Articular chondrocyte of knee joint (primary cell): ENCODE results near the gene ATP7B. TPM values are rescaled to one million over a fixed set of nuclear protein-coding genes. Genes with fewer than 3 reads are reported as not detected.

ENCODE experiments used
- total RNA-seq: library from RNA; depleted of rRNA; stranded (reverse); fragments of >200 nt; gene quantifications from 2 replicates; pipeline ENCODE4 v1.2.3, GENCODE V29; 2012

ATP7B gene
- 1.8 and 1.9 TPM in 2 replicates for total RNA-seq

GRCh38 chr13:52010890-52011631, at the start of gene ATP7B:
Gene ATP7B, minus strand, starts transcription at chr13:52011450. Its CDS starts 113 bp downstream, at chr13:52011337.

GRCh38 chr13:52024481-52024880, 13.2 kb upstream of the ATP7B start, which contains the start of gene UTP14C:
Gene UTP14C, plus strand, starts transcription at chr13:52024691. Its CDS starts 4,114 bp downstream, at chr13:52028805.

GRCh38 chr13:52011632-52012511, 622 bp upstream of the ATP7B start, which contains the start of gene ALG11:
Gene ALG11, plus strand, starts transcription at chr13:52012398. Its CDS starts 21 bp downstream, at chr13:52012419.

Other genes with a start within 250 kb of the ATP7B start
- 4.3 and 6.4 TPM in 2 replicates for gene DHRS12, start 207.3 kb downstream of the ATP7B start, total RNA-seq
- gene TMEM272, start 166.3 kb downstream of the ATP7B start, total RNA-seq: not detected in 2 replicates
- not detected in 2 replicates for gene CCDC70, start 149.5 kb downstream of the ATP7B start, total RNA-seq
- 33.3 and 46.0 TPM in 2 replicates for gene ALG11, start 948 bp upstream of the ATP7B start, total RNA-seq
- 19.2 and 20.1 TPM in 2 replicates for gene UTP14C, start 13.2 kb upstream of the ATP7B start, total RNA-seq
- 0.39 and 0.43 TPM in 2 replicates for gene NEK5, start 117.6 kb upstream of the ATP7B start, total RNA-seq
- gene NEK3, start 148.1 kb upstream of the ATP7B start, total RNA-seq: 11.6 and 13.6 TPM in 2 replicates